H9 (cell line): ENCODE measurements around the gene USF3. TPM values are rescaled to one million over a fixed set of nuclear protein-coding genes. Genes with fewer than 3 reads are reported as not detected.

Source experiments
- DNase-seq: peaks from one replicate; pipeline ENCODE4 v3.0.0-alpha.2; 2017
- H2AFZ ChIP-seq: one replicate; pipeline ENCODE4 v1.6.1; 2013; ENCODE audit warnings: mild to moderate bottlenecking, low read length, control low read depth, moderate library complexity
- H2AK5ac ChIP-seq: 2 replicates; pipeline ENCODE4 v1.6.1; 2013; ENCODE audit warnings: low read length, control low read depth, mixed read lengths; ENCODE audit not compliant: insufficient read length
- H2BK120ac ChIP-seq: one replicate; pipeline ENCODE4 v1.6.1; 2013; ENCODE audit warnings: low read depth, mild to moderate bottlenecking, low read length, control low read depth, inconsistent platforms; ENCODE audit not compliant: poor library complexity, severe bottlenecking
- H2BK12ac ChIP-seq: 2 replicates; pipeline ENCODE4 v1.6.1; 2013; ENCODE audit warnings: low read length, control low read depth, mixed read lengths, low read depth; ENCODE audit not compliant: insufficient read length
- H2BK15ac ChIP-seq: 2 replicates; pipeline ENCODE4 v1.6.1; 2013; ENCODE audit warnings: low read depth, low read length, control low read depth
- H2BK20ac ChIP-seq: one replicate; pipeline ENCODE4 v1.6.1; 2013; ENCODE audit warnings: low read depth, mild to moderate bottlenecking, low read length, control low read depth, inconsistent platforms; ENCODE audit not compliant: poor library complexity, severe bottlenecking
- H2BK5ac ChIP-seq: 2 replicates; pipeline ENCODE4 v1.6.1; 2013; ENCODE audit warnings: low read length, control low read depth, mixed read lengths; ENCODE audit not compliant: insufficient read length
- H3K14ac ChIP-seq: 2 replicates; pipeline ENCODE4 v1.6.1; 2013; ENCODE audit warnings: low read length, control low read depth; ENCODE audit not compliant: insufficient read depth
- H3K18ac ChIP-seq: 2 replicates; pipeline ENCODE4 v1.6.1; 2013; ENCODE audit warnings: low read depth, mild to moderate bottlenecking, mixed read lengths, low read length, control low read depth; ENCODE audit not compliant: insufficient read length
- H3K23ac ChIP-seq: 2 replicates; pipeline ENCODE4 v1.6.1; 2013; ENCODE audit warnings: low read length, control low read depth, mixed read lengths, low read depth; ENCODE audit not compliant: insufficient read length
- H3K23me2 ChIP-seq: 2 replicates; pipeline ENCODE4 v1.6.1; 2013; ENCODE audit warnings: low read depth, mild to moderate bottlenecking, mixed read lengths, low read length, control low read depth; ENCODE audit not compliant: insufficient read length, poor library complexity, severe bottlenecking
- H3K27ac ChIP-seq: 2 replicates; pipeline ENCODE4 v1.5.1; 2013; ENCODE audit warnings: low read length, control low read depth, mixed read lengths, low read depth; ENCODE audit not compliant: insufficient read length
- H3K27me3 ChIP-seq: 2 replicates; pipeline ENCODE4 v1.6.1; 2013; ENCODE audit warnings: low read length, control low read depth, inconsistent platforms; ENCODE audit not compliant: insufficient read depth
- H3K4ac ChIP-seq: 2 replicates; pipeline ENCODE4 v1.6.1; 2013; ENCODE audit warnings: low read depth, mild to moderate bottlenecking, control low read depth, inconsistent platforms, low read length, moderate library complexity
- H3K4me1 ChIP-seq: 2 replicates; pipeline ENCODE4 v1.6.1; 2013; ENCODE audit warnings: low read length, control low read depth, inconsistent platforms; ENCODE audit not compliant: insufficient read depth
- H3K4me2 ChIP-seq: 2 replicates; pipeline ENCODE4 v1.6.1; 2013; ENCODE audit warnings: low read length, control low read depth, mixed read lengths; ENCODE audit not compliant: insufficient read length, insufficient read depth
- H3K56ac ChIP-seq: 2 replicates; pipeline ENCODE4 v1.6.1; 2013; ENCODE audit warnings: low read depth, mild to moderate bottlenecking, mixed read lengths, low read length, control low read depth; ENCODE audit not compliant: insufficient read length
- H3K79me1 ChIP-seq: 2 replicates; pipeline ENCODE4 v1.6.1; 2013; ENCODE audit warnings: low read depth, mild to moderate bottlenecking, moderate library complexity, low read length, control low read depth, inconsistent platforms; ENCODE audit not compliant: insufficient read depth, poor library complexity, severe bottlenecking
- H3K79me2 ChIP-seq: 2 replicates; pipeline ENCODE4 v1.6.1; 2013; ENCODE audit warnings: low read length, control low read depth, inconsistent platforms; ENCODE audit not compliant: insufficient read depth
- H3K9ac ChIP-seq: 2 replicates; pipeline ENCODE4 v1.6.1; 2013; ENCODE audit warnings: low read length, control low read depth, mixed read lengths; ENCODE audit not compliant: insufficient read length; ENCODE audit errors: extremely low read depth
- H3K9me3 ChIP-seq: one replicate; pipeline ENCODE4 v1.6.1; 2013; ENCODE audit warnings: low read depth, low read length, inconsistent platforms; ENCODE audit not compliant: control insufficient read depth
- H3T11ph ChIP-seq: one replicate; pipeline ENCODE4 v1.6.1; 2013; ENCODE audit warnings: mild to moderate bottlenecking, low read length, control low read depth, inconsistent platforms
- H4K20me1 ChIP-seq: one replicate; pipeline ENCODE4 v1.6.1; 2013; ENCODE audit not compliant: control insufficient read depth, insufficient read length, insufficient read depth
- H4K5ac ChIP-seq: 2 replicates; pipeline ENCODE4 v1.6.1; 2013; ENCODE audit warnings: low read depth, mild to moderate bottlenecking, mixed read lengths, low read length, control low read depth; ENCODE audit not compliant: insufficient read length
- H4K8ac ChIP-seq: replicated peaks from 2 replicates; pipeline ENCODE4 v1.6.1; 2013; ENCODE audit warnings: low read length, control low read depth, mixed read lengths, low read depth; ENCODE audit not compliant: insufficient read length
- H4K91ac ChIP-seq: 2 replicates; pipeline ENCODE4 v1.6.1; 2013; ENCODE audit warnings: low read depth, mild to moderate bottlenecking, moderate library complexity, mixed read lengths, low read length, control low read depth; ENCODE audit not compliant: insufficient read length
- H3K27ac Mint-ChIP-seq, 3 experiments: 2 replicates in 2 of 3; 3 replicates in 1 of 3; pipeline ENCODE4 v1.8.0; 2020 to 2021; ENCODE audit warnings: mixed read lengths in 3 of 3, mild to moderate bottlenecking in 1 of 3, moderate library complexity in 1 of 3
- H3K27me3 Mint-ChIP-seq: 2 replicates; pipeline ENCODE4 v1.8.0; 2021; ENCODE audit warnings: low read depth, mild to moderate bottlenecking, moderate library complexity, mixed read lengths
- H3K36me3 Mint-ChIP-seq, 3 experiments: 2 replicates in 2 of 3; 3 replicates in 1 of 3; pipeline ENCODE4 v1.8.0; 2020 to 2021; ENCODE audit warnings: low read depth in 3 of 3, mixed read lengths in 3 of 3; ENCODE audit not compliant: insufficient read depth in 1 of 3
- H3K4me1 Mint-ChIP-seq, 2 experiments: 2 replicates each; pipeline ENCODE4 v1.8.0; 2020; ENCODE audit warnings: mixed read lengths in 2 of 2
- H3K4me3 Mint-ChIP-seq, 2 experiments: 2 replicates in 1 of 2; 3 replicates in 1 of 2; pipeline ENCODE4 v1.8.0; 2020 to 2021; ENCODE audit warnings: mild to moderate bottlenecking in 2 of 2, mixed read lengths in 2 of 2, moderate library complexity in 1 of 2
- H3K9me3 Mint-ChIP-seq, 2 experiments: 2 replicates in 1 of 2; 3 replicates in 1 of 2; pipeline ENCODE4 v1.8.0; 2020; ENCODE audit warnings: mild to moderate bottlenecking in 2 of 2, mixed read lengths in 2 of 2, moderate library complexity in 1 of 2
- CTCF ChIP-seq: fragments of 200-600 bp; sonication (generic); conservative IDR thresholded peaks from 3 replicates; pipeline ENCODE4 v1.8.0; 2021; ENCODE audit warnings: antibody characterized with exemption, mild to moderate bottlenecking
- WGBS: extraction: QIAGEN DNeasy Blood & Tissue Kit; methylation state at CpG from one replicate; pipeline ENCODE4 v1.1.7; 2013; ENCODE audit warnings: missing lambda C conversion rate, low lambda C conversion rate, mixed read lengths; ENCODE audit not compliant: insufficient read length; ENCODE audit errors: extremely low coverage; 5-methylcytosine and 5-hydroxymethylcytosine counted together
- total RNA-seq: library from RNA; stranded (reverse); gene quantifications from 2 replicates; pipeline ENCODE4 v1.2.1, GENCODE V29; 2021

Gene USF3
- total RNA-seq, 1 experiment from 2014 or later: 13.8 TPM

- Mint-ChIP-seq H3K9me3 (no peaks in the 10 kb centered on the region), H3K4me1 (no peaks in the 10 kb centered on the region), H3K27ac (no peak overlapping the region), H3K36me3 (peaks cover 3 to 27% (median 16%) of the 10 kb centered on the region in 3 experiments), H3K4me3 (no peak overlapping the region), H3K27me3 (no peaks in the 10 kb centered on the region)
- Histone ChIP-seq H2BK5ac (no peak overlapping the region), H2AK5ac (no peak overlapping the region), H4K20me1 (no peaks in the 10 kb centered on the region), H3K9me3 (no peaks in the 10 kb centered on the region), H3K4me2 (no peak overlapping the region), H2BK12ac (no peak overlapping the region), H3T11ph (no peak overlapping the region), H2BK15ac (no peak overlapping the region), H2BK120ac (no peak overlapping the region), H2BK20ac (no peak overlapping the region), H3K79me1 (no peaks in the 10 kb centered on the region), H3K23me2 (no peaks in the 10 kb centered on the region), H3K14ac (no peak overlapping the region), H4K5ac (no peak overlapping the region), H3K56ac (no peak overlapping the region), H3K9ac (no peak overlapping the region), H3K27me3 (no peaks in the 10 kb centered on the region), H2AFZ (no peak overlapping the region), H4K91ac (no peak overlapping the region), H3K4me1 (no peaks in the 10 kb centered on the region), H3K18ac (no peak overlapping the region), H3K27ac (no peak overlapping the region), H3K79me2 (no peaks in the 10 kb centered on the region), H4K8ac (no peak overlapping the region), H3K4ac (no peak overlapping the region), H3K23ac (no peak overlapping the region)
- no CpG with 5 or more reads among the region's 3 CpGs for WGBS
- no peak for TF ChIP-seq CTCF
- DNase-seq: no peak
Observed at GRCh38 chr3:113654851-113655250, 41.6 kb downstream of the USF3 start.
